GM19238 (cell line): ENCODE measurements around the gene NRG2.

Experiments used
- DNase-seq: peaks from one replicate; pipeline ENCODE4 v3.0.0; 2011; ENCODE audit warnings: low spot score; ENCODE audit not compliant: insufficient read length

The NRG2 gene

GRCh38 chr5:140011297-140011802, 31.7 kb downstream of the NRG2 start:
- no peak for DNase-seq

- no peak for DNase-seq
Observed at GRCh38 chr5:140010798-140011197, 32.3 kb downstream of the NRG2 start.

GRCh38 chr5:140007311-140007710, 35.8 kb downstream of the NRG2 start:
- DNase-seq = no peak

- DNase-seq = peak; percentile 52
Observed at GRCh38 chr5:140005145-140005591, 37.9 kb downstream of the NRG2 start.

GRCh38 chr5:140004174-140004573, 38.9 kb downstream of the NRG2 start:
- DNase-seq = no peak

- no peak for DNase-seq
Observed at GRCh38 chr5:140003519-140003918, 39.6 kb downstream of the NRG2 start.

- no peak for DNase-seq
Observed at GRCh38 chr5:140000332-140000731, 42.8 kb downstream of the NRG2 start.

GRCh38 chr5:139998837-139999236, 44.3 kb downstream of the NRG2 start:
- no peak for DNase-seq

- DNase-seq = no peak
Observed at GRCh38 chr5:139997276-139997675, 45.8 kb downstream of the NRG2 start.

- no peak for DNase-seq
Observed at GRCh38 chr5:139995929-139996328, 47.2 kb downstream of the NRG2 start.

- no peak for DNase-seq
Observed at GRCh38 chr5:139994234-139994633, 48.9 kb downstream of the NRG2 start.

- DNase-seq = no peak
Observed at GRCh38 chr5:139985733-139986132, 57.4 kb downstream of the NRG2 start.

- DNase-seq = no peak
Observed at GRCh38 chr5:139985290-139985689, 57.8 kb downstream of the NRG2 start.

- DNase-seq = no peak
Observed at GRCh38 chr5:139984816-139985215, 58.3 kb downstream of the NRG2 start.

- DNase-seq = no peak
Observed at GRCh38 chr5:139982975-139983240, 60.2 kb downstream of the NRG2 start.

GRCh38 chr5:139982157-139982974, 60.7 kb downstream of the NRG2 start:
- DNase-seq = no peak

GRCh38 chr5:139980765-139981164, 62.3 kb downstream of the NRG2 start:
- DNase-seq = no peak

GRCh38 chr5:139979943-139980342, 63.2 kb downstream of the NRG2 start:
- no peak for DNase-seq

GRCh38 chr5:139979518-139979917, 63.6 kb downstream of the NRG2 start:
- DNase-seq = no peak

GRCh38 chr5:139976703-139977102, 66.4 kb downstream of the NRG2 start:
- no peak for DNase-seq

GRCh38 chr5:139975942-139976341, 67.2 kb downstream of the NRG2 start:
- DNase-seq = no peak

GRCh38 chr5:139975306-139975705, 67.8 kb downstream of the NRG2 start:
- DNase-seq = no peak

GRCh38 chr5:139974661-139975060, 68.4 kb downstream of the NRG2 start:
- no peak for DNase-seq
